GM18907 (cell line): ENCODE data around the gene USP36.
A peak's percentile ranks its signal among the peaks of the same experiment; 100 is the strongest.

ENCODE experiments used
- ATAC-seq: cut with Tn5 transposase; IDR thresholded peaks from one replicate; pipeline ENCODE4 v1.9.1; 2021; ENCODE audit warnings: mild to moderate bottlenecking, moderate library complexity; ENCODE audit not compliant: unreplicated experiment

USP36 gene

GRCh38 chr17:78839762-78840529 lies 668 bp downstream of the USP36 start:
- ATAC-seq, result peak; percentile 29

- no peak for ATAC-seq
Measured at GRCh38 chr17:78839235-78839761, 1.3 kb downstream of the USP36 start.

GRCh38 chr17:78838574-78839005 lies 2.0 kb downstream of the USP36 start:
- ATAC-seq, result no peak

GRCh38 chr17:78836420-78837021 lies 4.1 kb downstream of the USP36 start:
- ATAC-seq, result no peak

GRCh38 chr17:78834571-78834970 lies 6.0 kb downstream of the USP36 start:
- ATAC-seq, result no peak

- ATAC-seq, result no peak
Measured at GRCh38 chr17:78832541-78832810, 8.1 kb downstream of the USP36 start.

GRCh38 chr17:78831688-78832540 lies 8.7 kb downstream of the USP36 start:
- ATAC-seq, result no peak

- ATAC-seq, result no peak
Measured at GRCh38 chr17:78829477-78829876, 11.1 kb downstream of the USP36 start.

- no peak for ATAC-seq
Measured at GRCh38 chr17:78828470-78829185, 12.0 kb downstream of the USP36 start.

- ATAC-seq, result no peak
Measured at GRCh38 chr17:78826836-78827509, 13.6 kb downstream of the USP36 start.

- no peak for ATAC-seq
Measured at GRCh38 chr17:78826421-78826820, 14.2 kb downstream of the USP36 start.

- ATAC-seq, result no peak
Measured at GRCh38 chr17:78825696-78826095, 14.9 kb downstream of the USP36 start.

GRCh38 chr17:78824240-78824639 lies 16.4 kb downstream of the USP36 start:
- no peak for ATAC-seq

GRCh38 chr17:78823282-78824046 lies 17.1 kb downstream of the USP36 start:
- ATAC-seq, result no peak

- ATAC-seq, result no peak
Measured at GRCh38 chr17:78822552-78822951, 18.1 kb downstream of the USP36 start.

- ATAC-seq, result no peak
Measured at GRCh38 chr17:78821961-78822360, 18.7 kb downstream of the USP36 start.

- ATAC-seq, result no peak
Measured at GRCh38 chr17:78820841-78821240, 19.8 kb downstream of the USP36 start.

GRCh38 chr17:78819806-78820792 lies 20.5 kb downstream of the USP36 start:
- ATAC-seq, result no peak
